A673 (cell line): ENCODE data around the gene C1QTNF5. TPM values are rescaled to one million over a fixed set of nuclear protein-coding genes. Genes with fewer than 3 reads are reported as not detected.
A peak's percentile ranks its signal among the peaks of the same experiment; 100 is the strongest.

ENCODE experiments used
- BruUV-seq: library from RNA; stranded (reverse); fragments of 400-500 nt; replicated peaks from 2 replicates; lab custom pipeline; 2021; lab: Mats Ljungman, UMichigan
- CTCF ChIA-PET: fragments of 300-600 bp; sonication (Branson Sonifier 250); formaldehyde crosslinking; loops from one replicate; lab custom pipeline; 2022; ENCODE audit warnings: antibody characterized with exemption; lab: Charles Lee
- POLR2A ChIA-PET: fragments of 300-600 bp; sonication (Branson Sonifier 250); formaldehyde crosslinking; loops from one replicate; lab custom pipeline; 2022; ENCODE audit warnings: antibody characterized with exemption; ENCODE audit not compliant: low non-redundant PET; lab: Charles Lee
- DNase-seq: peaks from one replicate; pipeline ENCODE4 v3.0.0-alpha.2; 2015; ENCODE audit warnings: low spot score
- H3K27ac ChIP-seq: fragments of 200-600 bp; sonication (generic); 2 replicates; pipeline ENCODE4 v1.5.1; 2016; ENCODE audit warnings: mixed run types, low read depth, mild to moderate bottlenecking, mixed read lengths, antibody characterized with exemption, low read length; ENCODE audit not compliant: poor library complexity, severe bottlenecking
- H3K27me3 ChIP-seq: fragments of 200-600 bp; sonication (generic); replicated peaks from 2 replicates; pipeline ENCODE4 v1.6.1; 2017; ENCODE audit warnings: mixed run types, low read depth, mild to moderate bottlenecking, mixed read lengths, antibody characterized with exemption, low read length; ENCODE audit not compliant: insufficient read depth, poor library complexity
- H3K36me3 ChIP-seq: fragments of 200-600 bp; sonication (generic); 2 replicates; pipeline ENCODE4 v1.6.1; 2016; ENCODE audit warnings: mixed run types, mild to moderate bottlenecking, mixed read lengths, antibody characterized with exemption, low read length; ENCODE audit not compliant: insufficient read depth, poor library complexity, severe bottlenecking
- H3K4me1 ChIP-seq: fragments of 200-600 bp; sonication (generic); 2 replicates; pipeline ENCODE4 v1.6.1; 2017; ENCODE audit warnings: mixed run types, mild to moderate bottlenecking, mixed read lengths, antibody characterized with exemption, low read length; ENCODE audit not compliant: insufficient read depth, poor library complexity, severe bottlenecking
- H3K4me3 ChIP-seq: fragments of 200-600 bp; sonication (generic); 2 replicates; pipeline ENCODE4 v1.5.1; 2016; ENCODE audit warnings: low read depth, mixed run types, mild to moderate bottlenecking, mixed read lengths, low read length; ENCODE audit not compliant: poor library complexity, severe bottlenecking
- H3K9me3 ChIP-seq: fragments of 200-600 bp; sonication (generic); 2 replicates; pipeline ENCODE4 v1.6.1; 2016; ENCODE audit warnings: mixed run types, low read depth, mild to moderate bottlenecking, mixed read lengths, antibody characterized with exemption, low read length; ENCODE audit not compliant: poor library complexity, severe bottlenecking
- CTCF ChIP-seq: fragments of 300-800, 200-600 bp; sonication (generic); conservative IDR thresholded peaks from 2 replicates; pipeline ENCODE4 v1.5.1; 2017; ENCODE audit warnings: low read depth, mild to moderate bottlenecking, antibody characterized with exemption, low read length, moderate library complexity, mixed read lengths
- EZH2 ChIP-seq: fragments of 200-600 bp; sonication (generic); IDR thresholded peaks from 2 replicates; pipeline ENCODE4 v1.6.1; 2017; ENCODE audit warnings: borderline replicate concordance, low read depth, mild to moderate bottlenecking, mixed read lengths, antibody characterized with exemption, low read length; ENCODE audit not compliant: poor library complexity, severe bottlenecking
- intact Hi-C: fragments of 100-400 bp; cut with micrococcal nuclease; formaldehyde crosslinking; loops from one replicate; pipeline ENCODE4 v1.10.0; 2022; ENCODE audit not compliant: unreplicated experiment
- total RNA-seq: library from RNA; stranded (reverse); gene quantifications from 2 replicates; pipeline ENCODE4 v1.2.3, GENCODE V29; 2021

The C1QTNF5 gene
- total RNA-seq, 1 experiment from 2014 or later, result not detected

DNA sequence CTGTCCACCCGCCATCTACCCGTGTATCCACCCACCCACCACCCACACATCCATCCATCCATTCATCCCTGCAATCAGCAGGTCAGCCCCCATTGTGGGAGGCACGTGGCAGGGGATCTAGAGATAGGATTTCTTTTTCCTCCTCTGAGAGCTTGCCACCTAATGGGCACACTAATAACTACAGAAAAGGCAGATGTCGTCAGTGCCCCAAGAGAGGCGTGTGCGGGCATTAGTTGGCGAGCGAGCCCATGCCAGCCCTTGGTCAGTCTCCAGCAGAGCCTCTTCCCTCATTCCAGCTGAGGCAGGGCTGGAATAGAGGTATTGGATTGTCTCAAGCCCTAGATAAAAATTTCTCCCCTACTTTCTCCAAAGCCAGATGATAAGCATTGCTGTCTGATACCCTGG is 31.1 kb upstream of the C1QTNF5 start:
- Histone ChIP-seq H3K27ac (no peak overlapping the region), H3K27me3 (no peaks in the 10 kb centered on the region), H3K4me3 (no peak overlapping the region), H3K9me3 (no peaks in the 10 kb centered on the region), H3K36me3 (no peaks in the 10 kb centered on the region), H3K4me1 (peaks cover 37% of the 10 kb centered on the region)
- ChIA-PET POLR2A (no interaction called here), CTCF (interaction anchor here (1.0 to 3.5 kb wide), 4 partner anchors 9 to 33 kb away, joined by 3 to 34 read pairs (median 7); partner anchors contain the start of gene USP2)
- TF ChIP-seq CTCF, result peak; percentile 59
- TF ChIP-seq EZH2, result no peak
- BruUV-seq, result no TSS peak
- peak; percentile 78 for DNase-seq
- intact Hi-C loops, result no loop called here

GRCh38 chr11:119371067-119371601 is 30.5 kb upstream of the C1QTNF5 start:
- H3K4me1 ChIP-seq, result peaks cover 37% of the 10 kb centered on the region
- BruUV-seq, result no TSS peak
- POLR2A ChIA-PET, result no interaction called here

DNA sequence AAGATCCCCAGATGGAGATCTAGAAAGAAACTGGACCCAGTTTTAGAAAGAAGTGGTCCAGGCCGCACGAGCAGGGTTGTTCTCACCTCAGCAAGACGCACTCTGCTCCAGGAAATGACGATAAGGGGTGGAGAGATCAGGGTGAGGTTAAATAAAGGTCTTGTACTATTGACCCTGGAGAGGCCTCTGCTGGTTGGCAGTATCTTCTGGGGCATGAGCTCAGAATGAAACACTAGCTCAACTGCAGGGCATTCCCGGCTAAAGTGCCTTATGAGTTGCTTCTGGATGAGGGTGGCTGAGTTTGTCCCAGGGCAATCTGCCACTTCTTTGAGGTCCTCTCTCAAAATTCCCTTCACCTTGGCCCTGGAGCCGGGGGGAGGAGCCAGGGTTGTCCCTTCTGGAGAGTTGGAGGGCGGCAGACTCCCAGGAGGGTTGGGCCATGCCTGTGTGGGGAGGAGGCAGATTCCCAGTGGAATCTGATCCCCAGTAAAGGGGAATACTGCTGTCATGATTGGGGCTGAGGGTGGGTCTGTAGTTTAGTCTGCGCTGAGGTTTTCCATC is 29.9 kb upstream of the C1QTNF5 start:
- intact Hi-C loops, result no loop called here
- no TSS peak for BruUV-seq
- DNase-seq, result no peak
- H3K27ac ChIP-seq, result no peak overlapping the region
- peaks cover 37% of the 10 kb centered on the region for H3K4me1 ChIP-seq
- H3K27me3 ChIP-seq, result no peaks in the 10 kb centered on the region
- no peaks in the 10 kb centered on the region for H3K36me3 ChIP-seq
- no peaks in the 10 kb centered on the region for H3K9me3 ChIP-seq
- H3K4me3 ChIP-seq, result no peak overlapping the region
- CTCF ChIA-PET, result no interaction called here
- no peak for TF ChIP-seq CTCF
- TF ChIP-seq EZH2, result no peak
- POLR2A ChIA-PET, result interaction anchor here (0.6 kb wide), 1 partner anchor 55 kb away, joined by 7 read pairs; no protein-coding TSS in a partner anchor

More at GRCh38 chr11:119371067-119371601, 30.5 kb upstream of the C1QTNF5 start:
- Histone ChIP-seq H3K9me3 (no peaks in the 10 kb centered on the region), H3K4me3 (no peak overlapping the region), H3K27ac (no peak overlapping the region), H3K36me3 (no peaks in the 10 kb centered on the region), H3K27me3 (no peaks in the 10 kb centered on the region)
- TF ChIP-seq CTCF (no peak), EZH2 (no peak)
- intact Hi-C loops, result no loop called here
- DNase-seq, result no peak
- CTCF ChIA-PET, result interaction anchor here (1.0 to 3.5 kb wide), 4 partner anchors 10 to 33 kb away, joined by 3 to 34 read pairs (median 7); partner anchors contain the start of gene USP2
